Right lobe of liver (tissue), 6 donors: Measurements from ENCODE around the gene OR6J1. TPM values are rescaled to one million over a fixed set of nuclear protein-coding genes. Genes with fewer than 3 reads are reported as not detected.
"Not testable (repeated sequence)": the region's sequence is repeated elsewhere in the genome, so short reads cannot be mapped to it uniquely, and the experiment has no call there.

Source experiments
- ATAC-seq, 4 donors: fragments of 200-7000 bp; cut with Tn5 transposase; one replicate each; pipeline ENCODE4 v1.9.1; 2020; ENCODE audit warnings: mild to moderate bottlenecking in 4 of 4, moderate library complexity in 4 of 4
- DNase-seq, 3 donors: peaks; one replicate each; pipeline ENCODE4 v3.0.0-alpha.2; 2020
- H3K27ac ChIP-seq, 3 donors: fragments of 200-600 bp; one replicate each; pipeline ENCODE4 v1.8.0; 2022
- H3K27me3 ChIP-seq, 2 donors: fragments of 200-600 bp; one replicate each; pipeline ENCODE4 v1.8.0; 2022
- H3K36me3 ChIP-seq, 4 donors: fragments of 200-600 bp; sonication (generic) in 1 of 4; one replicate each; pipeline versions ENCODE4 v1.5.1 to v1.8.0; 2017 to 2022; ENCODE audit warnings: control low read depth in 1 of 4
- H3K4me1 ChIP-seq, 4 donors: fragments of 200-600 bp; sonication (generic) in 1 of 4; one replicate each; pipeline versions ENCODE4 v1.5.1 to v1.8.0; 2017 to 2022; ENCODE audit warnings: control low read depth in 1 of 4
- H3K4me3 ChIP-seq, 3 donors: fragments of 200-600 bp; one replicate each; pipeline ENCODE4 v1.8.0; 2022
- H3K9me3 ChIP-seq, 4 donors: fragments of 200-600 bp; sonication (generic) in 1 of 4; one replicate each; pipeline versions ENCODE4 v1.5.1 to v1.8.0; 2017 to 2022; ENCODE audit warnings: control low read depth in 1 of 4
- POLR2A ChIP-seq: fragments of 450-650 bp; IDR thresholded peaks from one replicate; pipeline ENCODE4 v1.6.1; 2017; ENCODE audit warnings: antibody characterized with exemption, mild to moderate bottlenecking
- WGBS: methylation state at CpG from one replicate; pipeline ENCODE4 v1.1.6; 2018; ENCODE audit warnings: low coverage, low lambda C conversion rate; ENCODE audit not compliant: insufficient coverage; ENCODE audit errors: missing lambda C conversion rate; 5-methylcytosine and 5-hydroxymethylcytosine counted together
- intact Hi-C, 2 donors: fragments of 100-400 bp; cut with DNase I; formaldehyde crosslinking; loops; one replicate each; pipeline versions ENCODE4 v1.11.2 to v1.14.1; 2022
- total RNA-seq, 6 experiments: library from RNA; depleted of rRNA in 2 of 6; stranded (reverse); fragments of >200 nt in 2 of 6; fragmentation: NEBNext Ultra II Directional in 3 of 6; extraction: Animal tissue kit (Norgen Biotek cat#: 25700) in 3 of 6; gene quantifications; one replicate each; pipeline versions ENCODE4 v1.1.0 to v1.2.4, GENCODE V29; 2016 to 2023
- TF ChIP-seq, protein P1 (sequence below), 4 donors: fragments of 200-600 bp in 3 of 4; fragments of 450-650 bp in 1 of 4; IDR thresholded peaks; one replicate each; pipeline versions ENCODE4 v1.5.1 to v1.8.0; 2016 to 2022; ENCODE audit warnings: antibody characterized with exemption in 4 of 4, mild to moderate bottlenecking in 2 of 4
- donor health status: DM: no; HTN: yes; CAD: no.
- donor health status: DM: no; HTN: no; CAD: no.
- donor health status: DM: no; HTN: no; CAD: no.
- donor health status: DM: no; HTN: yes; CAD: no.
- donor health status: DM: no; HTN: yes; CAD: no.

The OR6J1 gene
- total RNA-seq, 6 experiments from 2014 or later, result not detected

GRCh38 chr14:22685467-22685866 is 41.3 kb upstream of the OR6J1 start:
- Histone ChIP-seq H3K9me3 (no peaks in the 10 kb centered on the region), H3K4me1 (no peaks in the 10 kb centered on the region), H3K27ac (no peak overlapping the region), H3K27me3 (no peaks in the 10 kb centered on the region), H3K36me3 (no peaks in the 10 kb centered on the region), H3K4me3 (no peak overlapping the region)
- 48% methylated on average over 4 of the region's 4 CpGs for WGBS
- intact Hi-C loops, result no loop called here
- TF ChIP-seq, protein P1, sequence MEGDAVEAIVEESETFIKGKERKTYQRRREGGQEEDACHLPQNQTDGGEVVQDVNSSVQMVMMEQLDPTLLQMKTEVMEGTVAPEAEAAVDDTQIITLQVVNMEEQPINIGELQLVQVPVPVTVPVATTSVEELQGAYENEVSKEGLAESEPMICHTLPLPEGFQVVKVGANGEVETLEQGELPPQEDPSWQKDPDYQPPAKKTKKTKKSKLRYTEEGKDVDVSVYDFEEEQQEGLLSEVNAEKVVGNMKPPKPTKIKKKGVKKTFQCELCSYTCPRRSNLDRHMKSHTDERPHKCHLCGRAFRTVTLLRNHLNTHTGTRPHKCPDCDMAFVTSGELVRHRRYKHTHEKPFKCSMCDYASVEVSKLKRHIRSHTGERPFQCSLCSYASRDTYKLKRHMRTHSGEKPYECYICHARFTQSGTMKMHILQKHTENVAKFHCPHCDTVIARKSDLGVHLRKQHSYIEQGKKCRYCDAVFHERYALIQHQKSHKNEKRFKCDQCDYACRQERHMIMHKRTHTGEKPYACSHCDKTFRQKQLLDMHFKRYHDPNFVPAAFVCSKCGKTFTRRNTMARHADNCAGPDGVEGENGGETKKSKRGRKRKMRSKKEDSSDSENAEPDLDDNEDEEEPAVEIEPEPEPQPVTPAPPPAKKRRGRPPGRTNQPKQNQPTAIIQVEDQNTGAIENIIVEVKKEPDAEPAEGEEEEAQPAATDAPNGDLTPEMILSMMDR (IDR thresholded peaks at IDR 0.05), result no peak
- no peak for TF ChIP-seq POLR2A
- no peak for ATAC-seq
- no peak for DNase-seq

DNA sequence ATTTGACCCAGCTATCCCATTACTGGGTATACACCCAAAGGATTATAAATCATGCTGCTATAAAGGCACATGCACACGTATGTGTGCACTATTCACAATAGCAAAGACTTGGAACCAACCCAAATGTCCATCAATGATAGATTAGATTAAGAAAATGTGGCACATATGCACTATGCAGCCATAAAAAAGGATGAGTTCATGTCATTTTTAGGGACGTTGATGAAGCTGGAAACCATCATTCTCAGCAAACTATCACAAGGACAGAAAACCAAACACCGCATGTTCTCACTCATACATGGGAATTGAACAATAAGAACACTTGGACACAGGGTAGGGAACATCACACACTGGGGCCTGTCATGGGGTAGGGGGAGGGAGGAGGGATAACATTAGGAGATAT is 39.3 kb upstream of the OR6J1 start:
- H3K27ac ChIP-seq, H3K4me1 ChIP-seq, intact Hi-C loops, DNase-seq, H3K27me3 ChIP-seq, H3K4me3 ChIP-seq, H3K36me3 ChIP-seq, ATAC-seq, H3K9me3 ChIP-seq: not testable (repeated sequence)
- WGBS, result 64% methylated on average over 3 of the region's 3 CpGs

DNA sequence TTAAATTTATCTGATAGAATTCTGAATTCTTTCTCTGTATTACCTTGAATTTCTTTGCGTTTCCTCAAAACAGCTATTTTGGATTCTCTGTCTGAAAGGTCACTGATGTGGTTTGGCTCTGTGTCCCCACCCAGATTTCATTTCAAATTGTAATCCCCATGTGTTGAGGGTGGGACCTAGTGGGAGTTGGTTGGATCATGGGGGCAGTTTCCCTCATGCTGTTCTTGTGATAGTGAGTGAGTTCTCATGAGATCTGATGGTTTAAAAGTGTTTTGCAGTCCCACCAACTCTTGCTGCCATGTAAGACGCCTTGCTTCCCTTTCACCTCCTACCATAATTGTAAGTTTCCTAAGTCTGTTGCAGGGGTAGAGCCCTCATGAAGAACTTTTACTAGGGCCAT is 34.1 kb upstream of the OR6J1 start:
- H3K27me3 ChIP-seq, result no peaks in the 10 kb centered on the region
- TF ChIP-seq, protein P1 (IDR thresholded peaks at IDR 0.05), result no peak
- no peak for TF ChIP-seq POLR2A
- H3K36me3 ChIP-seq, result no peaks in the 10 kb centered on the region
- H3K9me3 ChIP-seq, result no peaks in the 10 kb centered on the region
- no peaks in the 10 kb centered on the region for H3K4me1 ChIP-seq
- intact Hi-C loops, result no loop called here
- 77% methylated on average over 2 of the region's 2 CpGs for WGBS
- no peak overlapping the region for H3K27ac ChIP-seq
- H3K4me3 ChIP-seq, result no peak overlapping the region
- ATAC-seq (no peak), DNase-seq (no peak)

DNA sequence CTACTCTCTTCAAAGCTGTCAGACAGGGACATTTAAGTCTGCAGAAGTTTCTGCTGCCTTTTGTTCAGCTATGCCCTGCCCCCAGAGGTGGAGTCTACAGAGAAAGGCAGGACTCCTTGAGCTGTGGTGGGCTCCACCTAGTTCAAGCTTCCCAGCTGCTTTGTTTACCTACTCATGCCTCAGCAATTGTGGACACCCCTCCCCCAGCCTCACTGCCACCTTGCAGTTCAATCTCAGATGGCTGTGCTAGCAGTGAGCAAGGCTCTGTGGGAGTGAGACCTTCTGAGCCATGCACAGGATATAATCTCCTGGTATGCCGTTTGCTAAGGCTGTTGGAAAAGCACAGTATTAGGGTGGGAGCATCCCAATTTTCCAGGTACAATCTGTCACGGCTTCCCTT is 33.4 kb upstream of the OR6J1 start:
- H3K27ac ChIP-seq, H3K27me3 ChIP-seq, H3K9me3 ChIP-seq, H3K4me3 ChIP-seq, H3K36me3 ChIP-seq, intact Hi-C loops, DNase-seq, H3K4me1 ChIP-seq, ATAC-seq: not testable (repeated sequence)
- 17% methylated on average over 1 of the region's 2 CpGs for WGBS

- intact Hi-C loops, result no loop called here
- TF ChIP-seq, protein P1 (IDR thresholded peaks at IDR 0.05), result no peak
- no peak for TF ChIP-seq POLR2A
These were observed 27.5 kb upstream of the OR6J1 start for GRCh38 chr14:22671622-22672021.

DNA sequence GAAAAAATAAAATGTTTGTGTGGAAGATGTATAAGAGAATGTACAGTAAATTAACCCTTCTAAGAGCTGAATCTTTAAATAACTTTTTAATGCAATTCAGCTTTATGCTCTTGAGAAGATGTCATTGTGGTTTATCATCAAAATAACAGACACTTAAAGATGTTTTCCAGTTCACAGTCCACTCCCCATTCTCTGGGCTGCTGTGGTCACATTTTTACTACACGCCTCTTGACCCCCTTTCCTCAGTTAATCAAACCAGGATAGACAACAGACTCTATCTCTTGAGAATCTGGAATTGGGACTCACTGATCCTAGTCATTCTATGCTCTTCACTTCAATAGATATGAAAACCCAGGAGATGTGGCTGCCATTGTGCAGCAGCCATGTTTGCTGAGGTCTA is 24.7 kb upstream of the OR6J1 start:
- no peak for ATAC-seq
- no peak overlapping the region for H3K4me3 ChIP-seq
- TF ChIP-seq POLR2A, result no peak
- TF ChIP-seq, protein P1 (IDR thresholded peaks at IDR 0.05), result no peak
- no peak for DNase-seq
- H3K9me3 ChIP-seq, result no peaks in the 10 kb centered on the region
- H3K27ac ChIP-seq, result no peak overlapping the region
- intact Hi-C loops, result no loop called here
- WGBS, result 80% methylated on average over 1 of the region's 1 CpG
- no peaks in the 10 kb centered on the region for H3K27me3 ChIP-seq
- no peaks in the 10 kb centered on the region for H3K36me3 ChIP-seq
- H3K4me1 ChIP-seq, result no peaks in the 10 kb centered on the region

More at GRCh38 chr14:22671622-22672021, 27.5 kb upstream of the OR6J1 start:
- ATAC-seq (no peak), DNase-seq (no peak)
- H3K36me3 ChIP-seq, result no peaks in the 10 kb centered on the region
- H3K4me1 ChIP-seq, result no peaks in the 10 kb centered on the region
- no peak overlapping the region for H3K4me3 ChIP-seq
- H3K9me3 ChIP-seq, result no peaks in the 10 kb centered on the region
- no peak overlapping the region for H3K27ac ChIP-seq
- H3K27me3 ChIP-seq, result no peaks in the 10 kb centered on the region
